H9 (cell line): Measurements from ENCODE around the gene LIF. TPM values are rescaled to one million over a fixed set of nuclear protein-coding genes. Genes with fewer than 3 reads are reported as not detected.

Experiments
- DNase-seq: peaks from one replicate; pipeline ENCODE4 v3.0.0-alpha.2; 2017
- H2AFZ ChIP-seq: one replicate; pipeline ENCODE4 v1.6.1; 2013; ENCODE audit warnings: mild to moderate bottlenecking, low read length, control low read depth, moderate library complexity
- H2AK5ac ChIP-seq: 2 replicates; pipeline ENCODE4 v1.6.1; 2013; ENCODE audit warnings: low read length, control low read depth, mixed read lengths; ENCODE audit not compliant: insufficient read length
- H2BK120ac ChIP-seq: one replicate; pipeline ENCODE4 v1.6.1; 2013; ENCODE audit warnings: low read depth, mild to moderate bottlenecking, low read length, control low read depth, inconsistent platforms; ENCODE audit not compliant: poor library complexity, severe bottlenecking
- H2BK12ac ChIP-seq: 2 replicates; pipeline ENCODE4 v1.6.1; 2013; ENCODE audit warnings: low read length, control low read depth, mixed read lengths, low read depth; ENCODE audit not compliant: insufficient read length
- H2BK15ac ChIP-seq: 2 replicates; pipeline ENCODE4 v1.6.1; 2013; ENCODE audit warnings: low read depth, low read length, control low read depth
- H2BK20ac ChIP-seq: one replicate; pipeline ENCODE4 v1.6.1; 2013; ENCODE audit warnings: low read depth, mild to moderate bottlenecking, low read length, control low read depth, inconsistent platforms; ENCODE audit not compliant: poor library complexity, severe bottlenecking
- H2BK5ac ChIP-seq: 2 replicates; pipeline ENCODE4 v1.6.1; 2013; ENCODE audit warnings: low read length, control low read depth, mixed read lengths; ENCODE audit not compliant: insufficient read length
- H3K14ac ChIP-seq: 2 replicates; pipeline ENCODE4 v1.6.1; 2013; ENCODE audit warnings: low read length, control low read depth; ENCODE audit not compliant: insufficient read depth
- H3K18ac ChIP-seq: 2 replicates; pipeline ENCODE4 v1.6.1; 2013; ENCODE audit warnings: low read depth, mild to moderate bottlenecking, mixed read lengths, low read length, control low read depth; ENCODE audit not compliant: insufficient read length
- H3K23ac ChIP-seq: 2 replicates; pipeline ENCODE4 v1.6.1; 2013; ENCODE audit warnings: low read length, control low read depth, mixed read lengths, low read depth; ENCODE audit not compliant: insufficient read length
- H3K23me2 ChIP-seq: 2 replicates; pipeline ENCODE4 v1.6.1; 2013; ENCODE audit warnings: low read depth, mild to moderate bottlenecking, mixed read lengths, low read length, control low read depth; ENCODE audit not compliant: insufficient read length, poor library complexity, severe bottlenecking
- H3K27ac ChIP-seq: 2 replicates; pipeline ENCODE4 v1.5.1; 2013; ENCODE audit warnings: low read length, control low read depth, mixed read lengths, low read depth; ENCODE audit not compliant: insufficient read length
- H3K27me3 ChIP-seq: 2 replicates; pipeline ENCODE4 v1.6.1; 2013; ENCODE audit warnings: low read length, control low read depth, inconsistent platforms; ENCODE audit not compliant: insufficient read depth
- H3K4ac ChIP-seq: 2 replicates; pipeline ENCODE4 v1.6.1; 2013; ENCODE audit warnings: low read depth, mild to moderate bottlenecking, control low read depth, inconsistent platforms, low read length, moderate library complexity
- H3K4me1 ChIP-seq: 2 replicates; pipeline ENCODE4 v1.6.1; 2013; ENCODE audit warnings: low read length, control low read depth, inconsistent platforms; ENCODE audit not compliant: insufficient read depth
- H3K4me2 ChIP-seq: 2 replicates; pipeline ENCODE4 v1.6.1; 2013; ENCODE audit warnings: low read length, control low read depth, mixed read lengths; ENCODE audit not compliant: insufficient read length, insufficient read depth
- H3K56ac ChIP-seq: 2 replicates; pipeline ENCODE4 v1.6.1; 2013; ENCODE audit warnings: low read depth, mild to moderate bottlenecking, mixed read lengths, low read length, control low read depth; ENCODE audit not compliant: insufficient read length
- H3K79me1 ChIP-seq: 2 replicates; pipeline ENCODE4 v1.6.1; 2013; ENCODE audit warnings: low read depth, mild to moderate bottlenecking, moderate library complexity, low read length, control low read depth, inconsistent platforms; ENCODE audit not compliant: insufficient read depth, poor library complexity, severe bottlenecking
- H3K79me2 ChIP-seq: 2 replicates; pipeline ENCODE4 v1.6.1; 2013; ENCODE audit warnings: low read length, control low read depth, inconsistent platforms; ENCODE audit not compliant: insufficient read depth
- H3K9ac ChIP-seq: 2 replicates; pipeline ENCODE4 v1.6.1; 2013; ENCODE audit warnings: low read length, control low read depth, mixed read lengths; ENCODE audit not compliant: insufficient read length; ENCODE audit errors: extremely low read depth
- H3K9me3 ChIP-seq: one replicate; pipeline ENCODE4 v1.6.1; 2013; ENCODE audit warnings: low read depth, low read length, inconsistent platforms; ENCODE audit not compliant: control insufficient read depth
- H3T11ph ChIP-seq: one replicate; pipeline ENCODE4 v1.6.1; 2013; ENCODE audit warnings: mild to moderate bottlenecking, low read length, control low read depth, inconsistent platforms
- H4K20me1 ChIP-seq: one replicate; pipeline ENCODE4 v1.6.1; 2013; ENCODE audit not compliant: control insufficient read depth, insufficient read length, insufficient read depth
- H4K5ac ChIP-seq: 2 replicates; pipeline ENCODE4 v1.6.1; 2013; ENCODE audit warnings: low read depth, mild to moderate bottlenecking, mixed read lengths, low read length, control low read depth; ENCODE audit not compliant: insufficient read length
- H4K8ac ChIP-seq: replicated peaks from 2 replicates; pipeline ENCODE4 v1.6.1; 2013; ENCODE audit warnings: low read length, control low read depth, mixed read lengths, low read depth; ENCODE audit not compliant: insufficient read length
- H4K91ac ChIP-seq: 2 replicates; pipeline ENCODE4 v1.6.1; 2013; ENCODE audit warnings: low read depth, mild to moderate bottlenecking, moderate library complexity, mixed read lengths, low read length, control low read depth; ENCODE audit not compliant: insufficient read length
- H3K27ac Mint-ChIP-seq, 3 experiments: 2 replicates in 2 of 3; 3 replicates in 1 of 3; pipeline ENCODE4 v1.8.0; 2020 to 2021; ENCODE audit warnings: mixed read lengths in 3 of 3, mild to moderate bottlenecking in 1 of 3, moderate library complexity in 1 of 3
- H3K27me3 Mint-ChIP-seq: 2 replicates; pipeline ENCODE4 v1.8.0; 2021; ENCODE audit warnings: low read depth, mild to moderate bottlenecking, moderate library complexity, mixed read lengths
- H3K36me3 Mint-ChIP-seq, 3 experiments: 2 replicates in 2 of 3; 3 replicates in 1 of 3; pipeline ENCODE4 v1.8.0; 2020 to 2021; ENCODE audit warnings: low read depth in 3 of 3, mixed read lengths in 3 of 3; ENCODE audit not compliant: insufficient read depth in 1 of 3
- H3K4me1 Mint-ChIP-seq, 2 experiments: 2 replicates each; pipeline ENCODE4 v1.8.0; 2020; ENCODE audit warnings: mixed read lengths in 2 of 2
- H3K4me3 Mint-ChIP-seq, 2 experiments: 2 replicates in 1 of 2; 3 replicates in 1 of 2; pipeline ENCODE4 v1.8.0; 2020 to 2021; ENCODE audit warnings: mild to moderate bottlenecking in 2 of 2, mixed read lengths in 2 of 2, moderate library complexity in 1 of 2
- H3K9me3 Mint-ChIP-seq, 2 experiments: 2 replicates in 1 of 2; 3 replicates in 1 of 2; pipeline ENCODE4 v1.8.0; 2020; ENCODE audit warnings: mild to moderate bottlenecking in 2 of 2, mixed read lengths in 2 of 2, moderate library complexity in 1 of 2
- CTCF ChIP-seq: fragments of 200-600 bp; sonication (generic); conservative IDR thresholded peaks from 3 replicates; pipeline ENCODE4 v1.8.0; 2021; ENCODE audit warnings: antibody characterized with exemption, mild to moderate bottlenecking
- WGBS: extraction: QIAGEN DNeasy Blood & Tissue Kit; methylation state at CpG from one replicate; pipeline ENCODE4 v1.1.7; 2013; ENCODE audit warnings: missing lambda C conversion rate, low lambda C conversion rate, mixed read lengths; ENCODE audit not compliant: insufficient read length; ENCODE audit errors: extremely low coverage; 5-methylcytosine and 5-hydroxymethylcytosine counted together
- total RNA-seq: library from RNA; stranded (reverse); gene quantifications from 2 replicates; pipeline ENCODE4 v1.2.1, GENCODE V29; 2021

LIF gene
- total RNA-seq, 1 experiment from 2014 or later = 6.1 TPM

GRCh38 chr22:30262917-30263741, 16.6 kb upstream of the LIF start:
- Histone ChIP-seq H3K23ac (no peak overlapping the region), H3K4me1 (no peaks in the 10 kb centered on the region), H4K8ac (no peak overlapping the region), H4K5ac (no peak overlapping the region), H2BK15ac (no peak overlapping the region), H2BK5ac (no peak overlapping the region), H4K20me1 (no peaks in the 10 kb centered on the region), H3K4me2 (peak overlapping the region; percentile 13), H2BK120ac (no peak overlapping the region), H2BK20ac (no peak overlapping the region), H3K4ac (no peak overlapping the region), H3K27me3 (no peaks in the 10 kb centered on the region; the same call in 1 of the 2 replicates), H3K23me2 (no peaks in the 10 kb centered on the region), H3K14ac (peak overlapping the region; percentile 25; the same call in 1 of the 2 replicates), H2BK12ac (no peak overlapping the region), H3K27ac (no peak overlapping the region), H2AK5ac (no peak overlapping the region), H3K79me1 (no peaks in the 10 kb centered on the region), H3T11ph (no peak overlapping the region), H2AFZ (peak overlapping the region; percentile 58), H3K56ac (no peak overlapping the region), H3K18ac (no peak overlapping the region), H3K9ac (no peak overlapping the region), H3K79me2 (no peaks in the 10 kb centered on the region), H4K91ac (no peak overlapping the region), H3K9me3 (no peaks in the 10 kb centered on the region)
- Mint-ChIP-seq H3K27me3 (peaks cover 15% of the 10 kb centered on the region), H3K4me3 (no peak overlapping the region), H3K4me1 (peaks cover 7 to 19% of the 10 kb centered on the region in 2 experiments), H3K36me3 (no peaks in the 10 kb centered on the region), H3K9me3 (no peaks in the 10 kb centered on the region), H3K27ac (no peak overlapping the region)
- DNase-seq = peak; percentile 86
- WGBS = no CpG with 5 or more reads among the region's 27 CpGs
- TF ChIP-seq CTCF = peak; percentile 99
